ENCODE measurements around the gene SMARCD2.
A peak's percentile ranks its signal among the peaks of the same experiment; 100 is the strongest.

- TF ChIP-seq CTCF (IDR thresholded peaks at IDR 0.05; ENCODE audit: insufficient read depth, low read length) (peak; percentile 42), SPI1 (IDR thresholded peaks at IDR 0.05; ENCODE audit: borderline replicate concordance, low read depth) (no peak), POLR2AphosphoS5 (IDR thresholded peaks at IDR 0.05; ENCODE audit: low read depth) (peak; percentile 67), REST (IDR thresholded peaks at IDR 0.05; ENCODE audit: insufficient replicate concordance, low read depth) (no peak)
These were observed 6.6 kb upstream of the SMARCD2 start for GRCh38 chr17:63848834-63849689.
